Kasumi-1 (cell line): ENCODE measurements around the gene ITGA8.
"Not testable (repeated sequence)": the region's sequence is repeated elsewhere in the genome, so short reads cannot be mapped to it uniquely, and the experiment has no call there.

Experiments used
- DNase-seq, 2 experiments: peaks; one replicate each; lab custom pipeline; 2025; lab: John Stamatoyannopoulos, UW

Gene ITGA8

DNA sequence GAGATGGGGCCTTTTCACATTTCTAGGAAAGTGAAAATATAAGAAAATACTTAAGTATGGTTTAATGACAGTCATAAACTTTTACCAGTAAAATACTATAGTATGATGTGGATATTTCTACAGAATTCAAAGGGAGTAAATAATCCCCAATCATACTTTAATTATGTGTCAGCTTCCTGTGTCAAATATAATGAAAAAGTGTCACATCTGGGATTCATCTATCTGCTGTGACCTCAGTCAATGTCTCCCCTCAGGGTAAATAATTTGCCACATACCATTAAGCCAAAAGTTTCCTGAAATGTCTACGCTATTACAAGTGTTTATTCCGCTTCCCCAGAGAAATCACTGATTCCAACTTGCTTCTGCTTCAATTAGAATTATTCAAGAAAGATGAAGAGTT lies 110.5 kb downstream of the ITGA8 start:
- no peak for DNase-seq

DNA sequence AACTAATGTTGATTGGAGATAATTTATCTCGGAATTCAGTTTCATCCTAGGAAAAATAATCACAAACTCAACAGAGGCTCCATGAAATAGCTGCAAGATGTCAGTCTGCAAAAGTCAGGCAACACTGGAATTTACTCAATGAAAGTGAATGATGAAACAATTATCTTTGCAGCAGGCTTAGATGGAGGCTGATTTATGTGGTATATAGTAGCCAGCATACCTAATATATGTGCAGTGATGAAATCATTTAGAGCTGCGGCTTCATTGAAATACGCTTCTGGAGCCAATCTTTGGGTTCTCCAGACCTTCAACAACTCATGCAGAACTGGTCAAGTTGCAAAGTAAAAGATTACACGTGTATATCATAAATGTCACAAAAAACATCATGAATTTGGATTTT lies 113.3 kb downstream of the ITGA8 start:
- DNase-seq, result no peak

DNA sequence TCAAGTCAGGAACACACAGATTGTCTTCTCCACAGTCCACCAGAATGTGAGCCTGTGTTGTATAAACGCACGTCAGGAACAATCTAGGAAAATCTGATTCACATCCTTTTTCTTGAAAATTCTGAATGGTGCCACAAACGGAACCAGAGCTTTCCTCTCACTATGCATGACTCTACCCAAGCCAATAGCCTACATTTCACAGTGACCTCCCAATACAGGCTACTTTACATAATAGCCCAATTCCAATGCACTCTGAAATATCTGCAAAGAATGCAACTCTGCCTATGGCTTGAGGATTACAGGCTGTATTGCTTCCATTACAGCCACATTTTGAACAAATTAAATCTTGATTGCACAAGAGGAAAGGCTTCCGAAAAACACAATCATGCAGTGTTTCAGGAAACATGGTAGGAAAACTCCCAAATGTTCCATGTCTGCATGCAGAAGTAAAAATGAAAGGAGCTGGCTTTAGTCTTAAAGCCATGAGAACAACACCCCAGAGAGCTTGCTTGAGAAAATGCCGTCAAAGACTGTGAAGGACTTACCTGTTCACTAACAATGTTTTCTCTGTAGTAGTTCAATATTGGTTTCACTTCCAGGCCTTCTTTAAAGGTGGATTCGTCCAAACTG lies 113.9 kb downstream of the ITGA8 start:
- DNase-seq, result no peak

DNA sequence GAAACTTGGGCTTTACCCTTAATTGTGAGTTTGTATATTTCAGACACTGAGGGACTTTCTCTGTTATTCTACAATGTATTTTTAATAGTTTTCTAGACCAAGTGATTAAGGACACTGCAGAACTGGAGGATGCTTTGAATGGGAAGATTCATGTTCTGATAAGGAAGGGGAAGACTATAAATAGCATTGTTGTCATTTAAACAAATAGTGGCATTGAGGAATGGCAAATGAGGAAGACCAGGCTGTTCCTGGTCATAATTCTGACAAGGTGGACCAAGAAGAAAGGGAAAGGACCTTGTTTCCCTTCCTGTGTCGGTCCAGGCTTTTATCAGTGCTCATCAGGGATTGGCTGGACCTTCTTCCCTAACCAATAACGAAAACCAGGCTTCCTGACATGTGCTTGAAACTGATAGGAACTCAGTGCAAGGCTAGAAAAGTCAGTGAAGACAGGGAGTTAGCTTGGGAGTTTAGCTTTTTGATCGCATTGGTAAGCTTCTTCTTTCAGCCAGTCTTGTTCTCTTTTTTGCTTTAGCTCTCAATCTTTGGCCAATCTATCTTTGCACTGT lies 116.2 kb downstream of the ITGA8 start:
- no peak for DNase-seq

DNA sequence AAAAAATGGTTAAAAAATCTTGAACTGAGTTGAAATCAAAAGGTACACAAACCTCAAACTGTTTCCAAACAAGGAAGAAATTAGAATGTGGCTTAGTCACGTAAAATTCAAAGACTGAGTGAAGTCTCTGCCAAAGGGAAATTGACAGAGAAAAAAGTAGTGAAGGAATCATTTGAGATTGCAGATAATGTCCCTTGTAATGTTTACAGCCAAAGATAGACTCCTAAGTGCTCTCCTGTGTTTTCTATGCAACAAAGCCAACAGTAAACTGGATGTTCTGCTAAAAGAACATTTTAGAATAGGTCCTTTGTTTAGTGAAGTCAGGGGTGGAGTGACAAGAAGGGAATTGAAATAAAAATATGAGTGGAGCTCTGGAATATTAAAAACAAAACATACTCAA lies 117.9 kb downstream of the ITGA8 start:
- no peak for DNase-seq

DNA sequence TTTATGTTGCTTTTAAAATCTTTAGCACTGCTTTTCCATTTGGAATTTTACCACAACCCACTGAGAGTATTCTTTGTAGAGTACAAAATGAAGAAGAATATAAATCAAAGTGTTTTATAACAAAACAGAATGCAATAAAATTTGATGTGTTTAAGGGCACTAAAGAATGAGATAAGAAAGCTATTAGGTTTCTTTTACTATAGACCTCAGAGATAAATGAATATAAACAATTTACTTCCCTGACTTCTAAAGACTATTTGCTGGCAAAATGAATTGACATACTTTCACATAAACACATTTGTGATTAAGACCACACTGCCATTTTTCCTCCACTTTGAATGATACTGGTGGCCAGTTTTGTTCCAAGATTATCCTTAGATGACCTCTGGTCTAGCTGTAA lies 124.5 kb downstream of the ITGA8 start:
- DNase-seq, result no peak

DNA sequence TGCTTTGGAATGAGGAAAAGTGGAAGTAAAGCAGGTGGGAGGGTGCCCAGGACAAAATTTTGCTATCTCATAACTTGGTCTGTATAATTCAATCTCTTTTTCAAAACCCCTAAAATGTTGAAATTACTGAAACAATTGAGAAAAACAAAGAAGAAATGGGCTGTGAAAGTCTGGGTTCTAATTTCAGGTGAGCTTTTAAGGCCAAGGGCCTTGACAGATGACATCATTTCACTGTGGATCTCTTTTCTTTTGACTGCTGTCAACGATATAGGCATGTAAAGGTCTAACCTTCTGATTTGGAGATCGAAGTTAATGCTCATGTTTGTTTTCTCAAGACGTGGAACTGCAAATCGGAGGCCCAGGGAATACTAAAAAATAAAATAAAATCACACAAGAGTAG lies 127.8 kb downstream of the ITGA8 start:
- no peak for DNase-seq

DNA sequence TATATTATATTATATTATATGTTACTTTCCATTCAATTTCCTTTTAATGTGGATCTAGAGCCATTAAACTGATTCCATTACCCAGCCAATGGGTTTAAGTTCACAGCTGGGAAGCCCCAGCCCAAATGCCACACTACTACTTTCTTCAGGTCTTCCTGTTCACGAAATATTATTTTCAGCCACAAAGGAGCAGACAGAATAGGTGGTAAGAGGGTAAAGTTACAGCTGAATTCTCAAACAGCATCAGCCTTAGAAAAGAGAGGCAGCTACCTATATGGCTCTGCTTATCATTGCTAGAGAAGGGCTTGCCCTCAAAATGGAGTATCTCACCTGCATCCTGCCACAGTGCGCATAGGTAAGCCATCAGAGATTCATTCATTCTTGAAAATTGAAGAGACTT lies 128.3 kb downstream of the ITGA8 start:
- DNase-seq, result no peak

DNA sequence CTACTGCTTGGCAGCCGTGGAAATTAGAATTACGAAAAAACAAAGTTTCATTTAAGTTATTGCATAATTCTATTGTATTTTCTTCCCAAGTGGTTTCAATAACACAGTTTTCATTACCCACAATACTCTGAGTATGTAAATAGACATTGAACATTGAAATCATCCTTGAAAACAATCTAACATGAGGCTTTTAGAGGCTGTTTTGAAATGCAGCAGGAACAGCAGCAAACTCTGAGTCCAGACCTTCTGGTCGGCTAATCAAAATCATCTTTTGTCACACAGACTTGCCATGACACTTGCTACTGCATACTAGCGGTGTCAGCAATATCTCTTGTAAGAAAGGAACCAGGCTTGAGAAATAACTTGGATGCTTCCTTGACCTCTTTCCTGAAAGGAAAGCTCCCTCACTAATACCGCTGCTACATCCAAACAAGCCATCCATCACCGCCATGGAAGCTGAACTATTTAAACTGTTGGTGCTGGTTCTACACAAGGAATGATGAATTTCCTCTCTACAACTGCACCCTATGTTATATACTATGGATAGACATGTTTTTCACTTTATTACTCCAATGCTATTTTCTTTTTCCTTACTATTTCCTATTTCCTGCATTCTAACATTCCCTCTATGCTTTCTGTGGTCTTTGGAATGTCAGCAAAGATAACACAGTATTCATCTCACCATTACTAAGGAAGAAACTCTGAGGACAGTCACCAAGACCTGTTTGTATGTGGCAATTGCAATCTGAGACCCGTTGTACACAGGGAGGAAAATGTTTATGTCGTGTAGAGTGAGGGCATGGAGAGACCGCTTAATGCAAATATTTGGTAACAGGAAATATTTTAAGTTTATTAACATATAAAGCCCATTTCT lies 130.8 kb downstream of the ITGA8 start:
- DNase-seq, result no peak

DNA sequence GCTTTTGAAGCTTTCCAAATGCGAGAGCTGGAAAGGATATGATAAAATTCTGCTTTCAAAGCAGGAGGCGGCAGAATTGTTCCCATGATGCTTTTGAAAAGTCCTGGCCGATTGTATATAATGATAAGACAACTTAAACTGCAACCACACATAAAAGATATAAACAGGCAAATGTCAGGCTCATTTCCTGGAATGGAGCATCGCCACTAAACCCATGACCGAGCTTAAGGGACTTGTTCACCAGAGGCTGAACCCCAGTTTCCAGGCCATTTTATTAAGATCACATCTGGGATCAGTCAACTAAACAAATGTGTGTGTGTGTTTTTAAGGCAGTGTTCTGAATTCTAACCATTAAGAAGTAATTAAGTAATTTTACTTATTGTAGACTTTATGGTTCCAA lies 131.6 kb downstream of the ITGA8 start:
- no peak for DNase-seq

DNA sequence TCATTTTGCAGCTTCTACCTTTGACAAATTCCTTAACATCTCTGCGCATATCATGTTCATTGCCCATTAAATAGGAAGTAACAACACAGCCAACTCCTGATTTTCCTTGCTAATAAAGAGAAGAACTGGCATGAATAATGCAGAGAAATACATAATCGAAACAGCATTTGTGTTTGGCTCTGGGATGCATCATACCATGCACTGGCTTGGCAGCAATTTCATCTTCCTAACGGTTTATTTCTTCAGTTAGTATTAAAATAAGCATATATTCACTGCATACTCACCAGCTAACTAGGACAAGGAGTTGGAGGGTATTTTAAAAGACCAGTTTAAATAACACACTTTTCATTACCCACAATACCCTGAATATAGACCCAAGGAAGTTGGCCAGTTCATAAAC lies 132.5 kb downstream of the ITGA8 start:
- no peak for DNase-seq

DNA sequence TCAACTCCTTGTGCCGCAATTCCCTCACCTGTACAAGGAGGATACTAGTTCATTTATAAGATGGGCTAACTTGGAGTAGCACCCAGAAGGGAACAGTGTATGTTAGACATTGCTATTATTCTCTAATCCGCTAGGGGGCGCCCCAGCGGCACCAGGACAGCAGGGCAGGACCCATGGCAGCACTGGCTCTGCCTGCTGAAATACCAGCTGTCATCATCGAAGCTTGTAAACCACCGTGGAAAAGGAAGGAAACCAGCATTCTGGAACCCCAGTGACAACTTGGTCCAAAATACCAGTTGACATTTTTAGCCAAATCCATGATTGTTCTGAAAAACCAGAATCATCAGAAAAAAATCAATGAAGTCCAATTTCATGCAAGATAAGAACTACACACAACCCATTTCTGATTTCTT lies 134.4 kb downstream of the ITGA8 start:
- DNase-seq, result peak; percentile 59 to 87

DNA sequence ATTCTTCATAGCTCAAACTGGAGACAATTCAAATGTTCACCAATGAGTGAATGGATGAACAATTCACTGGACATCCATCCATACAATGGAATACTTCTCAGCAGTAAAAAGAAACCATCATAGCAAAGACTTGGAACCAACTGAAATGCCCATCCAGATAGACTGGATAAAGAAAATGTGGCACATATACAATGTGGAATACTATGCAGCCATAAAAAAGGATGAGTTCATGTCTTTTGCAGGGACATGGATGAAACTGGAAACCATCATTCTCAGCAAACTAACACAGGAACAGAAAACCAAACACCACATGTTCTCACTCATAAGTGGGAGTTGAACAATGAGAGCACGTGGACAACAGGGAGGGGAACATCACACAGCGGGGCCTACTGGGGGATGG lies 136.8 kb downstream of the ITGA8 start:
- not testable (repeated sequence) for DNase-seq

DNA sequence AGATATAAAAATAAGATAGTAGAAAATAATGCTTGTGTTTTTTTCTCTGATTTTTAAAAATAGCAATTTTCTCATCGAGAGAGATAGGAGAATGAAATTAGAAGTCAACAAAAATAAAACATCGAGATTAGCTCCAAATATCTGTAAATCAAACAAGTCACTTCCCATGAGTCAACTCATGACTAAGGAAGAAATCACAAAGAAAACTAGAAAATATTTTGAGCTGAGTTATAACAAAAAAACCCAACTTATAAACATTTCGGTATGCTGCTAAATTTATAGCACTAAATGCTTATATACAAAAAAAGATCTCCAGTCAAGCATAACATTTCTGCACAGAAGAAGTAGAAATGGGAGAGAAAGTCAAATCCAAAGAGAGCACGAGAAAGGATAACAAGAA lies 140.1 kb downstream of the ITGA8 start:
- DNase-seq, result no peak

DNA sequence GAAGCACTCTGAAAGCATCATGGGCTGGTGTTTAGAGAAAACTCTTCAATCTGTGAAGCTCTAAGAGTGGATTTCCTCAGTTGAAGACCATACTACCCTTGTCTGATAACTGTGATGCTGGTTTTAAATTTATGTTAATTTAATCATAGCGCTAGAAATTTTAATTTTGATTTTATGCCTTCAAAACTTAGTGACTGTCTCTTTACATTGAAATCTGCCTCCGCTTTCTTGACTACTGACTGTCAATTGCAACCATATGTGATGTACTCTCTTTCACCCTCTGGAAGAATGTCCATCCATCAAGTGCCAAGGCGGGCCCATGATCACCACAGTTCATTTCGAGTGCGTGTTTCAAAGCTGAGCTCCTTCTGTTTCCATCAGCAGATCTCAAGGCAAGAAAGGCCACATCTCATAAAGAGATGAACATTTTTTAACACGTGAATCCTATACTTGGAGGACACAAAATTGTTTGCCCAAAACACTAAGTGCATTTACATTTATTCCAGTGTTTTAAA lies 147.1 kb downstream of the ITGA8 start:
- no peak for DNase-seq

DNA sequence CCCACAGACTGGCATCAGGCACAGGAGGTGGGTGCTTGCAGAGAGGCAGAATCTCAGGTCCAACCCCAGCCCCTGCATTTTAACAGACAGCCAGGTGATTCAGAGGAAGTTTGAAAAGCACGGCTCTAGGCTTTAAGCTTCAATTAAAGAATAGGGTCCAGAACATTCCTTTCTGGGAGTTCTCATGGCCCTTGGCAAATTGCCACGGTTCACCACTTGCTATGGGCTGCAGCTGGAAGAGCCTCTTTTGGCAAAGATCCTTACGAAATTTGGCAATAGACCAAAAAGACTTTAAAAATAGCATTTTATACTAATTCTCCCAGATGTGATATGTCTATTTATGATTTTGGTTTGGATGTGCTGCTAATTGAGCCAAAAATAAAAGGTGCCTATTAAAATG lies 148.1 kb downstream of the ITGA8 start:
- no peak for DNase-seq

DNA sequence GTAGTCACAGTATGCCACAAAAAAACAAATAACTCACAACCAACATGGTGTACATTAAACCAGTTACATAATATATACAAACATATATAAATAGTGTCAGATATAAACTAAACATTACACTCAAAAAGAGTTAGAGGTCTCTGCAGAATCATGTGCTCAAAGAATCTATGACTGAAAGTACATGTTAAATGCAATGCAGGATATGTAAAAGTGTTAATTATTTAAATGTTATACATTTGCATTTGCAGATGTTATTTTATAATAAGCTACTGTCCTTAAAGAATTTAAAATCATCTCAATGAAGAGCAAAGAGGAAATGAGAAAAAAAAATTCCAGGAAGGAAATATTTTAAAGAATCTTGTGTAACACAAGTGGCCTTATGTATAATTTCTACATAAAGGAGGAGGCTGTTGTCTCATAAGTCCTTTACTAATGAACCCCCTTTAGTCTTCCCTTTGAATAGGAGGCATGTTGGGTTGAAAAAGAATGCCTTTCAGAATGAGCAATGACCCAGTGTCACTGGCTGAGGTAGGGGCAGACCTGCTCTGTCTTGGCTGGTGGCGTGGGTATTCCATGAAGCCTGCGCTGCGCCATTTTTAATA lies 148.9 kb downstream of the ITGA8 start:
- DNase-seq, result no peak

DNA sequence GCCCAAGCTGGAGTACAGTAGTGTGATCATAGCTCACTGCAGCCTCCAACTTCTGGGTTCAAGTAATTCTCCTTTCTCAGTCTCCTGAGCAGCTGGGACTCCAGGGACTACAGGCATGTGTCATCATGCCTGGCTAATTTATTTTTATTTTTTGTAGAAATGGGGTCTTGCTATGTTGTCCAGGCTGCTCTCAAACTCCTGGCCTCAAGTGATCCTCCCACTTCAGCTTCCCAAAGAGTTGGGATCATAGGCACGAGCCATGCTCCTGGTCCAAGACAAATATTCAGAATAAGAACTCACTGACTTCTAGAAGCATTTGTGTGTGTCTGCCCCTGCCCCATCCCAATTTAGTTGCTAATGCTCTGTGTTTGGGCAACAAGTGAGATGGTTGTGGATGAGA lies 151.8 kb downstream of the ITGA8 start:
- no peak for DNase-seq

DNA sequence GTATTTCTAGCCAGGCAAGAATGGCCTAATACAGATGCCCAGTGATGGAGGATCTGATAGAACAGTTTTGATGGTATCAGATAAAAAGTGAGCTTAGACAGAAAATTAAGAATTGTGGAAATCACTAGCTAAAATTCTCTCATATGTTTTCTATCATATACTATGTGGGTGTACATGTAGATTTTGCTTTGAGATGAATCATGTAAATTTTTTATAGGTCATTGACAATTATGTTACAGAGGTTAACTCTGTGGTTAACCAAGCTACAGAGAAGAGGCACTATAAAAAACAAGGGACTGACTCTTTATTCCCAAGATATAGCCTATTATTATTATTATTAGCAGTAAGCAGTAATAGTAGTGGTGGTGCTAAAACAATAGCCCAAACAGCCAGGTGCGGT lies 156.5 kb downstream of the ITGA8 start:
- DNase-seq, result no peak

DNA sequence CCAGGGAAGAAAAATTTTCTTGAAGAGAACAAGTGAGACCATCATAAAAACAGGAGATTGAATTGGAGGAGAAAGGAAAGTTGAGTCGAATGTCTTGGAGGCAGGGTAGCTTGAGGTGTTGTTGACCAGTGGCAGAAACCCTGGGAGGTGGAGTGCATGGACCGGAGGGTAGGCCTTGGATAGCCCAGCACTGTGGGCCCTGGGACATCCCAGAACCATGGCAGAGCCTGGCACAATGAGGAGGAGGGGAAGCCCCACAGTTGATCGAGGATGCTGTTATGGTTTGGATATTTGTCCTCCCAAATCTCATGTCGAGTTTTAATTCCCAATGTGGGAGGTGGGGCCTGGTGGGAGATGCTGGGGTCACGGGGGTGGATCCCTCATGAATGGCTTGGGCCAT lies 157.1 kb downstream of the ITGA8 start:
- DNase-seq, result no peak

DNA sequence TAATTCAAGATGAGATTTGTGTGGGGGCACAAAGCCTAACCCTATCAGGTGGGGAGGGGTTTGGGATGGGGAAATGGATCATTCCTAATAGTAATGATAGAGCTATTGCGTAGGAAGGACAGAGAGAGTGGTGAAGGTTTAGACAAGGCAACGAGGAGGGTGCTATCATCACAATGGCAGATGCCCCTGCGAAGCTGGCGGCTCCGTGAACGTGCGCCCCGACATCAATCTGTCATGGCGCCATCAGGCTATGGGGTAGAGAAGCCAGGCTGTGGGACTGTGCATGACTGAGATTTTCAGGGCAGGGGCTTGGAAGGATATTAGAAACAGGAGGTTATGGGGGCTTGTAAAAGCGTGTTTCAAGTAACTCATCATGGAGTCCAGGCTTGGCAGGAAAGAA lies 157.6 kb downstream of the ITGA8 start:
- DNase-seq, result no peak

DNA sequence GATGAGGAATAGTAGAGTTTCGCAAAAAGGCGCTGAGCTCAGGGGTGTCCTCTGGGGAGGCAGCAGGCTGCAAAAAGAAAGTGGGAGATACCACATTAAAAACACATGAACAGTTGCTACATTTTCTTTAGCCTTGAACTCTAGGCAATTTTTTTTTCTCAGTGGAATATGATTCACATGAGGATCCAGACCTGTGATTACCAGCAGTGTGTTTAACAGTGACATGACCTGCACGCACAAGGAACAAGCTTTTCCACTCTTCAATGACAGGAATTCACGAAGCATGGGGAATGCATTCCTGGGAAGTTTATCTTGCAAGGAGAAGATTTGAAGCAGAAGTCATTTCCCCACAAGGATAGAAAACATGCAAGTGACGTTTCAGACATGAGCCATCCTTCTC lies 161.6 kb downstream of the ITGA8 start:
- DNase-seq, result no peak

DNA sequence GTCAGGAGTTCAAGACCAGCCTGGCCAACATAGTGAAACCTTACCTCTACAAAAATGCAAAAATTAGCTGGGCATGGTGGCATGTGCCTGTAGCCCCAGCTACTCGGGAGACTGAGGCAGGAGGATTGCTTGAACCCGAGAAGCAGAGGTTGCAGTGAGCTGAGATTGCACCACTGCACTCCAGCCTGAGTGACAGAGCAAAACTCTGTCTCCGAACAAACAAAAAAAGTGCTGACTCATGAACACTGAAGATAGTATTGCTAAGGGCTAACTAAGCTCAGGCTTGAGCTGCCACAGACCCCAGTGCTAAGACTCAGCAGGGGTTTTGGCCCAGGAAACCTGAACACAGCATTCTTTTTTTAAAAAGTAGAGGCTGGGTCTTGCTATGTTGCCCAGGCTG lies 162.6 kb downstream of the ITGA8 start:
- not testable (repeated sequence) for DNase-seq
